Posterior vena cava (tissue), 2 donors: Measurements from ENCODE around the gene TNFAIP8L3. TPM values are rescaled to one million over a fixed set of nuclear protein-coding genes. Genes with fewer than 3 reads are reported as not detected.
"Not testable (repeated sequence)": the region's sequence is repeated elsewhere in the genome, so short reads cannot be mapped to it uniquely, and the experiment has no call there.

Source experiments
- DNase-seq: peaks from one replicate; pipeline ENCODE4 v3.0.0-alpha.2; 2020; ENCODE audit warnings: low spot score
- intact Hi-C, 2 donors: fragments of 100-400 bp; cut with DNase I; formaldehyde crosslinking; loops; one replicate each; pipeline versions ENCODE4 v1.14.1 to v1.14.2; 2022 to 2023
- long read RNA-seq, 2 donors: library from polyadenylated mRNA; unstranded; transcript quantifications; one replicate each; pipeline ENCODE4 v2.0.0, GENCODE V29; 2020 to 2021
- total RNA-seq, 2 donors: library from RNA; stranded (reverse); fragmentation: NEBNext Ultra II Directional; extraction: Animal tissue kit (Norgen Biotek cat#: 25700); gene quantifications; one replicate each; pipeline ENCODE4 v1.2.1, GENCODE V29; 2021
- donor health status: DM: yes; HTN: yes; CAD: no.
- donor health status: DM: yes; HTN: yes; CAD: no.

The TNFAIP8L3 gene
- total RNA-seq = 100 to 1,000 TPM in 1 of 2 donors, 10 to 100 TPM in 1; 57.0 to 151 TPM
- long read RNA-seq, donor 1, transcript TNFAIP8L3-202 (2 exons, 2,002 nt) = major isoform, 54 of 58 reads
- long read RNA-seq, donor 1, partial matches to known transcripts = 0 of 58 reads
- long read RNA-seq, donor 1, other reads (novel, unspliced or antisense) = 4 of 58 reads
- long read RNA-seq, donor 2, transcript TNFAIP8L3-202 (2 exons, 2,002 nt) = major isoform, 99 of 122 reads
- long read RNA-seq, donor 2, partial matches to known transcripts = 12 of 122 reads
- long read RNA-seq, donor 2, other reads (novel, unspliced or antisense) = 11 of 122 reads

DNA sequence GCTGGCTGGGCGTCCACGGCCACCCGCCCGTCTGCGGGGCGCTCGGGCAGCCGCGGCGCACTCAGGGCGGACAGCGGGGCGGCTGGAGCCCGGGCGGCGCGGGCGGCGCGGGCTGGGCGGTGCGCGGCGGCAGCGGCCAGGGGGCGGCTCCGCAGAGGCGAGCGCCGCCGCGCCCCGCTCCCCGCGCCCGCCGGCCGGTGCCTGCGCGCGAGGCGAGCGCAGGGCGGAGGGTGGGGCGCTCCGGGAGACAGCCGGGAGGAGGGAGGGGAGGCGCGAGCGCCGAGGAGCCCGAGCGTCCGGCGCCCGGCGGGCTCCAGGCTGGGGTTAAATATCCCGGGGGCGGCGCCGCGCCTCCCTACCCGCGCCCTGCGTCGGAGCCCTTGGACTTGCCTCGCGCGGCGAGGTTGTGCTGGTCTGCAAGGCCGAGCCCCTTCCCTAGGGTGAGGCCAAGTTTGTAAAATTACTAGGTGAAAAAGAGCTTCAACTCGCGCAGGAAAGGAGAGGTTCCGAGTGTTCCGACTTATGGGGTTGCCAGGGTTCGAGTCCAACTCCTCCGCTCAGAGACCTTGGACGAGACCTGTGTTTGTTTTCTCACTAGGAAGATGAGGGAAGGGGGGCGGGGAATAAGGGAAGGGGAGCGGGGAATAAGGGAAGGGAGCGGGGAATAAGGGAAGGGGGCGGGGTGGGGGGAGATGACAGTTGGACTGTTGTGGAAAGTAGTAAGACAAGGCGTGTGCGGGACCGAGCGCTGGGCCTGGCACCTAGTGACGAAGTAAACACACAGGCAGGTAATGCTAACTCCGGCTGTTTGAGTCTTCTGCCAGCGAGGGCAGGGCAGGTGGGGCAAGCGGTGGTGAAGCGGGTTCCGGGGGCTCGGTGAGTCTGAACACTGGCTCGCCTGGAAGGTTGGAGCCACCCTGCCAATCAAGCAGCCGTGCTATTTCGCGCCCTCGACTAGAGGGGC lies at the start of gene TNFAIP8L3:
TNFAIP8L3 (minus strand) TSS at position 301 of the 964 bp plus-strand sequence. CDS start 311 bp downstream, outside the sequence.
- peak; percentile 87 for DNase-seq
- intact Hi-C loops = no loop called here

DNA sequence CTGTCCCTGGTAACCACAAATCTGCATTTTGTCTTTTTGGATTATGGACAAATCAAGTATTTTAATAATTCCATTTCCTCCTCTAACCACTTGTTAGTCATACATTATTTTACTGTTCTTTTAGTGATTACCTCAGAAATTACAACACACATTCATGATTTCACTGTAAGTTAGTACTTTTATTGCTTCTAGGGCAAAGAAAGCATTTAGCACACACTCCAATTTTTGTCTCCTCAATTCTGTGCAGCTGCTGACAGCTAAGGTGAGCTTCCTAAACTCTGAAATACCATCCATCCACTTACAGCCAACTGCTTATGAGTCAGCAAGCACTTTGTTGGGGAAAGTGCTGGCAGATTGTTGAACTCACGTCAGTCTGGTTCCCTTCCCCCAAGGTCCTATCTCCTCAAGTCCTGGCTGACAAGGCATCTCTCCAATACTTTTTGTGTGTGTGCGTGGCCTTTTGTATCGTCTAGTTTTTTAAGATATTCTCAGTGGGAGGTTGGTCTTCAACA lies 49.4 kb upstream of the TNFAIP8L3 start:
- intact Hi-C loops = no loop called here
- no peak for DNase-seq

DNA sequence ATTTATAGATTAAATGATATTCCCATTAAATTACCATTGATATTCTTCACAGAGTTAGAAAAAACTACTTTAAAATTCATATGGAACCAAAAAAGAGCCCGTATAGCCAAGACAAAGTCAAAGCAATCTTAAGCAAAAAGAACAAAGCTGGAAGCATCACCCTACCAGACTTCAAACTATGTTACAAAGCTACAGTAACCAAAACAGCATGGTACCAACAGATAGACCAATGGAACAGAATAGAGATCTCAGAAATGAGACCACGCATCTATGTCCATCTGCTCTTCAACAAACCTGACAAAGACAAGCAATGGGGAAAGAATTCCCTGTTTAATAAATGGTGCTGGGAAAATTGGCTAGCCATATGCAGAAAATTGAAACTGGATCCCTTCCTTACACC lies 45.6 kb upstream of the TNFAIP8L3 start:
- intact Hi-C loops, DNase-seq: not testable (repeated sequence)

DNA sequence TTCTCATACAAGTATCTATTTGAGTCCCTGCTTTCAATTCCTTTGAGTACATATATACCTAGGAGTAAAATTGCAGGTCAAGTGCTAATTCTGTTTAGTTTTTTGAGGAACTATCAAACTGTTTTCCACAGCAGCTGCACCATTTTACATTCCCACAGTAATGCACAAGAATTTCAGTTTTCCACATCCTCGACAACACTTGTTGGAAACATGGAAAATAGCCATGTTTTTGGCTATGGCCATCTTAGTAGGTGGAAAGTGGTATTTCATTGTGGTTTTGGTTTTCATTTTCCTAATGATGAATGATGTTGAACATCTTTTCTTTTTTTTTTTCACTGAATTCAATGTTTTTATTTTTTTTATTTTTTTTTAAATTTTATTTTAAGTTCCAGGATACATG lies 44.4 kb upstream of the TNFAIP8L3 start:
- intact Hi-C loops = no loop called here

DNA sequence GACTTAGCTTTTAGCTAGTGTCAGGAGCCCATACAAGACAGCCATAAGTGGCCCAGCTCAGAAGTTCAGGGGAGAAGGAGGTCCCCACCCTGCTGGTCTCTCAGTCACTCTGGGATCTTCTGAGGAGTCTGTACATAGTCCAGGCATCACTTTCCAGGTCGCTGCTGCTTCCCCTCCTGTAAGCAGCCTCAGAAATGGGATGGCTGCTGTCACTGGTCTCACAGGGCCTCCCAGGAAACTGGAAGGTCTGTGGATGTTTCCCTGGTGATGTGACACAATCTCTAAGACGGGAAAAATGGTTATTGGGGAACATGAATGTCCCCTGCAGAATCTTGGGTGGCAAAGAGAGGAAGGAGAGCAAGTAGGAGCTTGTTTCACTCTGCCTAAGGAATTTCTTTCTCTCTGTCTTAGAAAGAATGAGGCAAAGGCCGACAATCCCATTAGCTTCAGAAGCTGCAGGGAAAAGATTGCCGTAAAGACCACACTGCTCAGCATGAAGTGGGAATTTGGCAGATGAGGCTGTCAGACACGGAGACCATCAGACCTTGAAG lies 43.2 kb upstream of the TNFAIP8L3 start:
- intact Hi-C loops = no loop called here
- DNase-seq = no peak

More for the DNA sequence above, 44.4 kb upstream of the TNFAIP8L3 start:
- no peak for DNase-seq

DNA sequence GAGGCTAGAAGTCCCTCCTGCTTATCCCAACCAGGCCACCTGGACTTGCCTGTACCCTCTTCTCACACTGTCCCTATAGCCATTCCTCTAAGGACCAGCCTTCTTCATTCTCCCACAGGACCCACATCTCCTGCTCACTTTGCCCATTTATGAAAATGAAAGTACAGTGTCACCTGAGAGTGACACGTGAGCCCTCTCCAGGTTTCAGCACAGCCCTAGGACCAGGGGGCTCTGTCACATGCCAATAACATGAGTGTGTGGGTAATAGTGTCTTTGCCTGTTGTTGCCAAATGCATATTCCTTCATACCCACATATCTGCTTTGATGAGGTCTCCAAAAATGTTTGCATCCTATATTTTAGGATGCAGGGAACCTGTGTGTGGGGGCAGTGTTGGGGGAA lies 42.3 kb upstream of the TNFAIP8L3 start:
- DNase-seq = no peak
- intact Hi-C loops = no loop called here

DNA sequence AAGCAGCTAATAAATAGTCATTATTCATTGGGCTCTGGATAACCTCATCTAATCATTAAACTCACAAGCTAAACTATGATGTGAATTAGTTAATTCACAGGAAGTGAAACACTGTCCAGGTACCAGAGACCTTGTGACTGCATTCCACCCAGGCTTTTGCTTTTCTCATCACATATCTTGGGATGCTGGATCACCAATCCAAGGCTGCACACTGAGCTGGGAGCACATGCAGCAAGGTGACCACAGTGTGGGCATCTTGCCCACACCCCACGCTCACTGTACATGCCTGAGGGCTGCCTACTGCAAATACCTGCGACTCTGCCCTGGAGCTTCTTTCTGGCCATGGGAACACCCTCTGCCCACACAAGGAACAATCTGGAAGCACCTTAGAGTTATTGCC lies 40.6 kb upstream of the TNFAIP8L3 start:
- intact Hi-C loops = no loop called here
- DNase-seq = no peak

DNA sequence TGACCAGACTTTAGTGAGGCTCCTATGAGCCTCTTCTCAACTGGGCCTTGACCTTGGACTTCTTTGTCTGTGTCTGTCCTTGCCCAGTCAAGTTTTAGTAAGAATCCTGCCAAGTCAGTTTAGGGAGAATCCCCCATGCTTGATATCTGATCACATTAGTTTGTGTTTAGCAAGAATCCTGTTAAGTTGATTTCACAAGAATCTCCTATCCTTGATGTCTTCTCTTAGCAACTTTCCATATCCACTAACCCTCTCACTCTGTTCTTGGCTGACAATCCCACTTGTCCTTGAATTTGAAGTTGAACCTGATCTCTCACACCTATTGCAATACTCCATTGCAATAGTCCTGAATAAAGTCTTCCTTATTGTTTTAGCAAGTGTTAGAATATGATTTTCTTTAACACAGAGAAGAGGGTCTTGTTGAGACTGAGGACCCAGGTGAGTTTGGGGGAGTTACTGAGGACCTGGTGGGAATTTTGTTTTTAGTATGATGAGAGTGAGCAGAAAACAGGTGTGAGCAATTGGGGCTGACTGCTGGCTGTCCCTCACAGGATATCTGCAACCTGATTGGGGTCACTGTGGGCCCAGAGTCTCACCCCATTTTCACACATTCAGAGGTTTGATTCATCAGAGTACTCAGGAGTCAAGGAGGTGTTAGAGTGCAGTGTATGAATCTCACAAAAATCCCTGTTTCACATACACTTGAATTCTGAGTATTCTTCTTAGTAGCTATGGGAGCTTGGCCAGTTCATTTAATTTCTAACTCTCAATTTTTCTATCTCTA lies 39.9 kb upstream of the TNFAIP8L3 start:
- no peak for DNase-seq
- intact Hi-C loops = no loop called here

DNA sequence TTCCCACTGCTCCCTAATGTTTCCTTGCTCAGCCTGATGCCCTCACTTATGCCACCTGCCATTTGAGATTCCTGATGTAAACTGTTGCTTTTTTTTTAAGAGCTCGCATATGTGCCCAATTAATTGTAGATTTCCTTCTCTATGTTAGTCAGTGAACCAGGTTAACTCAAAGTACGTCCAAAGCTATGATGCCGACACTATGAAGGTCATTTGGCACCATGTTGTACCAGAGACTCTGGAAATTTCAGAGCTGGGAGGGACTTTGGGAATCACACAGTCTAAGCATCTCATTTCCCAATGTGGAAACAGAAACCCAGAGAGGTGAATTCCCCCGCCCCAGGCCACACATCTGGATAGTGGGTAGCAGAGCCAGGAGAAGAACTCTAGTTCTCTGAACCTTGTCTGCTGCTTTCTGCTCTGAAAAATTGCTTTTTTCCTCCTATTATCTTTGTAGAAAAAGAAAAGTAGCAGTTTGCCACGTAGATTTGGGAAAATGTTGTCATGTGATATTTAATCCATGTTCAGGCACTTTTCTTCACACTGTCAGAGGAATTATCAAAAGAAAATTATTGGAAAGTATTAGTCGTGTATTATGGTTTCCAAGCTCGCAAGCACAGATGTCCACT lies 38.5 kb upstream of the TNFAIP8L3 start:
- DNase-seq = no peak
- intact Hi-C loops = loop anchor here in 1 of 2 donors (2.0 kb wide), 1 partner anchor 28 kb away; no protein-coding TSS in a partner anchor

DNA sequence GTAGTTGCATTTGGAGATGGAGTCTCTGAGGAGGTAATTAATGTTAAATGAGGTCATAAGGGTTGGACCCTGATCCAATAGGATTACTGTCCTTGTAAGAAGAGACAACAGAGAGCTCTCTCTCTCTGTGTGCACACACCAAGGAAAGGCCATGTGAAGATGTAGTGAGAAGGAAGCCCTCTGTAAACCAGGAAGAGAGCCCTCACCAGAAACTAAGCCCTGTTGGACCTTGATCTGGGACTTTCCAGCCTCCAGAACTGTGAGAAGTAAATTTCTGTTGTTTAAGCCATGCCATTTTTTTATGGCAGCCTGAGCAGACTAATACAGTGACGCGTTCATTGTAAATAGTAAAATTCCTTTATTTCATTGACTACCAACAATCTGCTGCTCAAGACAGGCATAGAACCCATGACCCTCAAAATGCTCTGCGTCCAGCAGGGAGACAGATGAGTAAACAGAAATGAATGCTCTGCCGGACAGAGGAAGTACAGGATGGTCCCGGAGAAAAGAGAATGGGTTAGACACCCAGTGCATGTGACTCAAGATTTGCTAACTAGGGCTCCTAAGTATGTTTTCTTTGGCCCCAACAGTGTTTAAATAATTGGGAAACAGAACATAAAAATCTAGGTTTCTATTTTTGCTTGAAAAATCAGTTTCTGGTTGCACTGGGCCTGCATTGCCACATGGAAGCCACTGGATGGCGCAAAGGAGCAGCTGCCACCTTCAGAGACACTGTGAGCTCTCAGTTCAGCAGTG lies 37.9 kb upstream of the TNFAIP8L3 start:
- intact Hi-C loops = loop anchor here in 1 of 2 donors (2.0 kb wide), 1 partner anchor 28 kb away; no protein-coding TSS in a partner anchor

DNA sequence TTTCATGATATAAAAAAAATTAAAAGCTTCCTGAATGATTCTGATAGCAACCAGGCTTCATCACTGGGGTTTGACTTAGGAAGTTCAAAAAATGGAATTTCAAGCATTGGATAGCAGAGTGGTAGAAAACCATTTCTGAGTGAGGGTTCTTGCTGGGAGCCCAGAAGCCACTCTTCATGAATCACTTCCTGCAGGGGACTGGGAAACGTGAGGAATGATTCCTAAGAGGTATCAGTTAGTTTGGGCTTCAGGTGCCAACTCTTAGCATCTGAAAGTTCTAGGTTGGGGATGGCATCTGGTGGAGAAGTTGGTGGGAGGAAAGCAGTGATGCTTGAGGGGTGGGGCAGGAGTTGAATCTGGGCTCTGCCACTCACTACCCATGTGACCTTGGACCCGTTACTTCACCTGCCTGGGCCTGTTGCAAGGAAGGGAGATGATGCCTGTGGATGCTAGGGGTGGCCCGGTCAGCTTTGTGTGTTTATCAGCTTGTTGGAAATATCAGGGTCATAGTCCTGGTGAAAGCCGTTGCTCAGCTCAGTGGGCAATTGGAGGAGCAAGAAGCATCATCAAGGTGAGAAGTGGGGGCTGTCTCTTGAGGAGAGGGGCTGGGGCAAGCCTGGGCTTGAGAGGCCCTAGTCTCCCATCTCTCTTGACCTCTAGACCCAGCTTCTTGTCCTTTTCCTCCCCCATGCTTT lies 37.0 kb upstream of the TNFAIP8L3 start:
- no peak for DNase-seq
- intact Hi-C loops = loop anchor here in 1 of 2 donors (2.0 kb wide), 1 partner anchor 27 kb away; no protein-coding TSS in a partner anchor

More for the DNA sequence above, 37.9 kb upstream of the TNFAIP8L3 start:
- DNase-seq = peak; percentile 90

DNA sequence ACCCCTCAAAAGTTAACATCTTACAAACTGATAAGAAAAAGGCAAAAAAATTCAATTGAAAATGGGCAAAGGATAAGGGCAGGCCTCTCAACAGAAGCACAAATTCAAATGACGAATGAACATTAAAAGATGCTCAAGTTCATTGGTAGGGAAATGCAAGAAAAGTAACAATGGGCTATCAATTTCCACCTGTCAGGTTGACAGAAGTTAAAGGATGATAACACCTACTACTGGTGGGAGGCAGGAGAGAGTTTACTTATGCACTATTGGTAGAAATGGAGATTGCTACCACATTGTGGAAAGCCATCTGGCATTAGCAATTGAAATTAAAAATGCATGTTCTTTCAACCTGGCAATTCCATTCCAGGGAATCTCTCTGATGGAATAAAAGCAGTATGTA lies 35.6 kb upstream of the TNFAIP8L3 start:
- intact Hi-C loops = no loop called here
- no peak for DNase-seq

DNA sequence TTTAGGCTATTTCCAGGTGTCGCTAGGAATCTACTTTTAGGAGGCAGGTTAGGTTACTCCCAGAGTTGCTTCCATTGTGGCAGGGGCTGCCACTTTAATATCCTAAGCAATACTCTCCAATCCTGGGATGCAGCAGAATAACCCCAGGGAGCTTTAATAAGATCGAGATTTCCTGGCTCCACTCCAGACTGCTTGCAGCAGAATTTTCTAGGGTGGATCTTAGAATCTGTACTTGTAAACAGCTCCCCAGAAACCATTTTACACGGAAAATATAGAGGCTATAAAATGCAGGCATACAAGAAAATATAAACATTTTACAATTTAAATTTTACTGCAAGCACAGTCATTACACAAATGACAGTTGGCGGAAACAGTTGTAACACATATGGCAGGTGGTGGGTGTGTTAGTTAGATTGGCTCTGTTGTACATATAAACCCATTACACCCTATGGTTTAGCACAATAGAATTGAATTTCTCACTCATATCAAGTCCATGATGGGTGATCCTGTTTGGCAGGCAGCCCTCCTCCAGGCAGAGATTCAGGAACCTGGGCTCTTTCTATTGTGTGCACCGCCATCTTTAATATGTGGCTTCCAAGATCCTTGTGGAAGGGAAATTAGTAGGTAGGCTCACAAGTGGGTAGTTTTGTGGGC lies 35.0 kb upstream of the TNFAIP8L3 start:
- intact Hi-C loops = no loop called here
- no peak for DNase-seq

DNA sequence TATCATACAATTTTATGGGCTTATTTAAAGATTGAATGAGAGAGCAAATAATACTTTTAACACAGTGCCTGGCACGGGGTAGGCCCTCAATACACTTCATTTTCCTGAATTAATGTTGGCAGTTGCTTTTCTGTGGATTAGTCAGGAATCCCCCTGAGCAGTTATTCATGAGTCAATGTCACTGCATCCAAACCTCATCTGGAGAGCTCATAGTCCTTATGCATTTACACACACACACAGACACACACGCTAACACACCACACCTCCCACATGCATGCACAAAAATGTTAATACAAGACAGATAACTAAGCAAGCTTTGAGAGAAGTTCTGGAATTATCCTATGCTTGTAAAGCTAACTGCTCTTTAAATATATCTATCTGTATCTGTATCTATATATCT lies 34.0 kb upstream of the TNFAIP8L3 start:
- no peak for DNase-seq
- intact Hi-C loops = no loop called here

DNA sequence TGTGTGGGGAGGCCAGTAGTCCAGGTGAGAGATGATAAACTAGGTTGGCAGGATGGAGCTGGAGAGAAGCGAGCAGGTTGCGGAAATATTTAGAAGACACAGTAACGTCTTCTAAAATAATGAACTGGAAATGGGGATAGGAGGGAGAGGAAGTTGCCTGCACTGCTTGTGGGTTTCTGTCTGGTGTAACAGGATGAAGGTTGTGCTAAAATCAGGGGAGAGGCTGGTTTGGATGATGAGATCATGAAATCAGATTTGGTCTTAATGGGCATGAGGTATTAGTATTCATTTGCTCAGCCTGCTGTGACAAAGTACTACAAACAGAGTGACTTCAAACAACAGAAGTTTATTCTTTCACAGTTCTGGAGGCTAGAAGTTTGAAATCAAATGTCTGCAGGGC lies 32.1 kb upstream of the TNFAIP8L3 start:
- intact Hi-C loops = no loop called here
- no peak for DNase-seq

DNA sequence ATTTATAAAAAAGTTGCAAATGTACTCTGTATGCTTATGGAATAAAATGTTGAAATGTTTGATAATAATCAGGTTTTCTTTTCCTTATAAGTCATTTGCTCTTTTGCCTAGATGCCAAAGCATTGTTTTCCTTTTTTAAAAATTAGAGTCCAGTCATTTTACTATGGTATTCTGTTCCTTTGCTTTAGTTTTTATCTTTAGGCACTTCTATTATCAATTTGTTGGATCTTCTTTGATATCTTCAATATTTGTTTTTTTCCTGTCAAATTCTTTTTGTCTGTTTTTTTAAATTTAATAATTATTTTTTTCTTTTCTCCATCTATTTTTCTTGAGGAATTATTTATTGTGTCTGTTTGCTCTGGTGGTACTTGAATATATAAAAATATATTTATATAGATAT lies 28.3 kb upstream of the TNFAIP8L3 start:
- intact Hi-C loops, DNase-seq: not testable (repeated sequence)
